GM12865 (cell line): ENCODE measurements around the gene MGMT.

Experiments
- DNase-seq: peaks from one replicate; pipeline ENCODE4 v3.0.0; 2010; ENCODE audit warnings: low read depth
- H3K4me3 ChIP-seq: 2 replicates; pipeline ENCODE4 v1.5.1; 2011; ENCODE audit warnings: mild to moderate bottlenecking, low read depth, low read length, control low read depth
- CTCF ChIP-seq: IDR thresholded peaks from 2 replicates; pipeline ENCODE4 v1.5.1; 2011; ENCODE audit warnings: low read length, control low read depth, low read depth, inconsistent platforms; ENCODE audit not compliant: insufficient read depth; ENCODE audit errors: missing control alignments

MGMT gene

DNA sequence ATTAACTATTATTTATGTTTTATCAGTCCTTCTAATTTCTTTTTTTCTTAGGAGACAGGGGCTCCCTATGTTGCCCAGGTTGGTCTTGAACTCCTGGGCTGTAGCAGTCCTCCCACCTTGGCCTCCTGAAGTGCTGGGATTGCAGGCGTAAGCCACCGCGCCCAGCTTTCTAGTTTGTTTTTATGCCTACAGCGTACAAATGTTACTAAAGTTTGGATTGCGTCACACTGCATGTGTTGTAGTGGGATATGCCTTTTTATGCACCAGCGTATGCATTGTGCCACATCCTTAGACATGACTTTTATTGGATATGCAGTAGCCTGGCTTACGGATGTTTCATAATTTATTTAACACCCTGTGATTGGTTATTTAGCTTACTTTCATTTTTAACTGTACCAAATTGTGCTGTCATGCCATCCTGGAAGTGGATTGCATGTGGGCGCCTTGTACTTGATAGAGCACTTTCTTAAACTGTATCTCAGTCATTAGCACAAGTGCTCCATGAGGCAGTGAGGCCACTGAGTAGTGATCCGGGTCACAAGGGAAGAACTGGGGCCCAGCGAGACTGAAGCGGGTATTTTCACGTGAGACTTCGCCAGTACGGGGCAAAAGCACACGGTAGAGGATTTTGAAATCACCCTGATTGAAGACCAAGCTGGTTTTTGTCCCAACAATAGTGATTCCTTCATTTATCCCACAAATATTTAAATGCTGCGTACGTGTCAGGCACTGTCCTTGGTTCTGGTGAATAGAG lies 165.0 kb downstream of the MGMT start:
- no peak for TF ChIP-seq CTCF

DNA sequence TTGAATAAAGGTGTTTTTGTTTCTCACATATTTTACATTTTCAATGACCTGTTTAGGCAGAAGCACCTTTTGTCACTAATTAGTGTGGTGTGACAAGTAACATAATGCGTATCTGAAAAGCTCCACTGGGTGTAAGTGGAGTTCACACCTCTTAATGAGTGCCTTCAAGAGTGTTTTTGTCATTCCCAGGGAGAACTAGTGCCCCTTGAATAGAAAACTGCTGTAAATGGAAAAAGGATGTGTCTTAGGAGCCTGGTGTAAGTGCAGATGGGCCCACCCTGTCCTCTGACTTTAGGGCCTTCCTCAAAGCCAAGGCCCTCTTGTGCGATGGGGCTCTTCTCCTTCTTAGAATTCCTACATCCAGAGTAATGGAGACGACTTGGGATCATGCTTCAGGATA lies 170.0 kb downstream of the MGMT start:
- TF ChIP-seq CTCF, result no peak
- no peak overlapping the region for H3K4me3 ChIP-seq
- no peak for DNase-seq

More for the DNA sequence above, 165.0 kb downstream of the MGMT start:
- H3K4me3 ChIP-seq, result no peak overlapping the region
- no peak for DNase-seq

GRCh38 chr10:129637846-129638245 lies 170.8 kb downstream of the MGMT start:
- TF ChIP-seq CTCF, result no peak
- no peak overlapping the region for H3K4me3 ChIP-seq
- DNase-seq, result no peak

GRCh38 chr10:129641351-129641750 lies 174.3 kb downstream of the MGMT start:
- no peak overlapping the region for H3K4me3 ChIP-seq
- DNase-seq, result no peak
- TF ChIP-seq CTCF, result no peak

DNA sequence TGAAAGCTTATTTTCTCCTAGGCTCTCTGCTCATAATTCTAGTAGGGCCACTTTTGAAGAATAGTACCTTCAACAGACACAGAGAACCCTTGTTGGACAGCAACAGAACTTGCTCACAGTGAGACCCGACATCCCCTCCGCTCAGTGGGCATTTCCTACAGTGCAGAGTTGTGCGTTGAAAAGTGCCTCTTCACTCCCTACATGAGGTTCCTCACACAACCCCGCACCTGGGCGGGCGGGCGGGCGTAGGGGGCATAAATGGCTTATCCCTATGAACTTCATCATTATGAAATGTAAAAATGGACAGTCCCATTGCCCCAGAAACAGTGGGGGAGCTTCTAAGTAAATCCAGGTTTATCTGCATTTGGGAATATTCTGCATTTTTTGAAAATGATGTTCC lies 174.9 kb downstream of the MGMT start:
- no peak for TF ChIP-seq CTCF
- no peak for DNase-seq
- no peak overlapping the region for H3K4me3 ChIP-seq

GRCh38 chr10:129642427-129642826 lies 175.4 kb downstream of the MGMT start:
- no peak for DNase-seq
- H3K4me3 ChIP-seq, result no peak overlapping the region
- TF ChIP-seq CTCF, result no peak

DNA sequence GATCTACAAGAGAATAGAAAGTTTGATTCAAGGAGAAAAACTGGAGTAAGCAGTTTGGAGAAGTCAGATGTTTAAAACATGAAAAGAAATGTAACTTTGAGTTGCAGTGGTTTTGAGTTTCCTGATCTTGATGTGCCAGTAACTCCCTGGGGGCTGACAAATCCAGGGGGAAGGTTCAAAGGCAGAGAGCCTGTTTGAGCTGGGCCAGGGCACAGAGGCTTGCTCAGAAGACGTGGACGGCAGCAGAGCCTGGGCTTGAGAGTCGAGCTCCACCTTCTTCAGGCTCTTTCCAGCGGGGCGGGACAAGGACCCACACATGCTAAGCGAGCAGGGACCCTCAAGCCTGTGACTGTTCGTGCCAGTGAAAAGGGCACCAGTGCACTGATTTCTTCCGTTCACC lies 176.2 kb downstream of the MGMT start:
- TF ChIP-seq CTCF, result no peak
- H3K4me3 ChIP-seq, result no peak overlapping the region

More for the DNA sequence above, 176.2 kb downstream of the MGMT start:
- no peak for DNase-seq
